ENCODE results near the gene LRRC36.

- TF ChIP-seq GATA2 (IDR thresholded peaks at IDR 0.05; ENCODE audit: low read depth, low read length) (no peak), GATA3 (IDR thresholded peaks at IDR 0.05; ENCODE audit: low read depth, low read length) (no peak)
These were observed 60.3 kb downstream of the LRRC36 start for GRCh38 chr16:67386861-67387455.
